HepG2 (cell line): Measurements from ENCODE around the gene LSS. TPM values are rescaled to one million over a fixed set of nuclear protein-coding genes. Genes with fewer than 3 reads are reported as not detected.

Source experiments
- ATF3 ChIP-seq: sonication (generic); formaldehyde crosslinking; IDR thresholded peaks from 2 replicates; pipeline ENCODE4 v1.4.0; 2020; ENCODE audit warnings: missing genetic modification reagents
- ATF7-NPFF ChIP-seq: sonication (generic); formaldehyde crosslinking; IDR thresholded peaks from 2 replicates; pipeline ENCODE4 v1.8.1; 2023; ENCODE audit warnings: mild to moderate bottlenecking, low read depth, missing genetic modification reagents, moderate library complexity
- GLI4 ChIP-seq: sonication (generic); formaldehyde crosslinking; IDR thresholded peaks from 2 replicates; pipeline ENCODE4 v1.5.1; 2020; ENCODE audit warnings: missing genetic modification reagents, mild to moderate bottlenecking, moderate library complexity, borderline replicate concordance
- HNRNPK ChIP-seq: fragments of 200-400 bp; formaldehyde crosslinking; IDR thresholded peaks from 2 replicates; pipeline ENCODE4 v1.6.1; 2018; ENCODE audit warnings: low read length, low read depth, moderate library complexity, mild to moderate bottlenecking; ENCODE audit not compliant: poor library complexity, severe bottlenecking
- LBX2 ChIP-seq: sonication (generic); formaldehyde crosslinking; IDR thresholded peaks from 2 replicates; pipeline ENCODE4 v1.5.0; 2020; ENCODE audit warnings: missing genetic modification reagents, mild to moderate bottlenecking, borderline replicate concordance
- RBFOX2 ChIP-seq: fragments of 200-400 bp; formaldehyde crosslinking; IDR thresholded peaks from 2 replicates; pipeline ENCODE4 v1.6.1; 2017; ENCODE audit warnings: low read depth, mild to moderate bottlenecking, low read length
- SIX1 ChIP-seq: sonication (generic); formaldehyde crosslinking; IDR thresholded peaks from 2 replicates; pipeline ENCODE4 v1.4.0; 2020; ENCODE audit warnings: missing genetic modification reagents, borderline replicate concordance
- SP2 ChIP-seq: sonication (generic); formaldehyde crosslinking; IDR thresholded peaks from 2 replicates; pipeline ENCODE4 v1.5.1; 2020; ENCODE audit warnings: mild to moderate bottlenecking, missing genetic modification reagents
- STAG1 ChIP-seq: sonication (generic); formaldehyde crosslinking; IDR thresholded peaks from 2 replicates; pipeline ENCODE4 v1.4.0; 2020; ENCODE audit warnings: missing genetic modification reagents
- ZNF160 ChIP-seq: sonication (generic); formaldehyde crosslinking; IDR thresholded peaks from 2 replicates; pipeline ENCODE4 v1.8.0; 2022; ENCODE audit warnings: mild to moderate bottlenecking, inconsistent platforms, missing genetic modification reagents
- ZNF350 ChIP-seq: sonication (generic); formaldehyde crosslinking; IDR thresholded peaks from 2 replicates; pipeline ENCODE4 v1.4.0; 2020; ENCODE audit warnings: mild to moderate bottlenecking, low read depth, missing genetic modification reagents, borderline replicate concordance
- ZSCAN21 ChIP-seq: sonication (generic); formaldehyde crosslinking; IDR thresholded peaks from 2 replicates; pipeline ENCODE4 v1.8.0; 2022; ENCODE audit warnings: mild to moderate bottlenecking, missing genetic modification reagents, moderate library complexity, borderline replicate concordance
- polyA plus RNA-seq, 8 experiments: library from polyadenylated mRNA; depleted of rRNA in 3 of 8; stranded (reverse) in 7 of 8; unstranded in 1 of 8; fragments of >200 nt; fragmentation: Illumina TruSeq in 4 of 8; extraction: Trizol in 4 of 8; gene quantifications; 2 replicates each; pipeline versions ENCODE4 v1.2.1 to v1.2.3, GENCODE V29; 2011 to 2016; ENCODE audit warnings: low read depth in 4 of 8, missing spikeins in 1 of 8, mixed read lengths in 1 of 8; ENCODE audit not compliant: insufficient read depth in 1 of 8
- total RNA-seq, 5 experiments: library from RNA; depleted of rRNA; stranded (reverse); fragments of >200 nt; fragmentation: Illumina TruSeq; extraction: Trizol; gene quantifications; 2 replicates each; pipeline ENCODE4 v1.2.3, GENCODE V29; 2016; ENCODE audit warnings: low read depth in 1 of 5
- TF ChIP-seq, protein P1 (sequence below): sonication (generic); formaldehyde crosslinking; IDR thresholded peaks from 2 replicates; pipeline ENCODE4 v1.5.1; 2020; ENCODE audit warnings: missing genetic modification reagents, mild to moderate bottlenecking, borderline replicate concordance
- TF ChIP-seq, protein P2 (sequence below): sonication (generic); formaldehyde crosslinking; IDR thresholded peaks from 2 replicates; pipeline ENCODE4 v1.4.0; 2020; ENCODE audit warnings: mild to moderate bottlenecking, missing genetic modification reagents
- TF ChIP-seq, protein P3 (sequence below): sonication (generic); formaldehyde crosslinking; IDR thresholded peaks from 2 replicates; pipeline ENCODE4 v1.8.1; 2023; ENCODE audit warnings: mild to moderate bottlenecking, inconsistent platforms, moderate library complexity, missing genetic modification reagents, borderline replicate concordance
- TF ChIP-seq, protein P4 (sequence below): sonication (generic); formaldehyde crosslinking; IDR thresholded peaks from 2 replicates; pipeline ENCODE4 v1.5.1; 2020; ENCODE audit warnings: missing genetic modification reagents, mild to moderate bottlenecking, borderline replicate concordance
- TF ChIP-seq, protein P5 (sequence below): sonication (generic); formaldehyde crosslinking; IDR thresholded peaks from 2 replicates; pipeline ENCODE4 v1.4.0; 2020; ENCODE audit warnings: missing genetic modification reagents
- TF ChIP-seq, protein P6 (sequence below): sonication (generic); formaldehyde crosslinking; IDR thresholded peaks from 2 replicates; pipeline ENCODE4 v1.5.1; 2020; ENCODE audit warnings: missing genetic modification reagents, mild to moderate bottlenecking, borderline replicate concordance

The LSS gene
- total and polyA plus RNA-seq, 2 of the 13 experiments (the other 11 are each of a cell fraction or from before 2014, with no cell fraction given), result 72.6 to 113 TPM

- TF ChIP-seq ATF7-NPFF (peak; percentile 65; the same call in 1 of the 2 replicates), SIX1 (CRISPR knock-in tag) (no peak), HNRNPK (peak; percentile 56), ZNF160 (CRISPR knock-in tag) (no peak), ZSCAN21 (CRISPR knock-in tag) (no peak), GLI4 (CRISPR knock-in tag) (no peak), RBFOX2 (peak; percentile 58; the same call in 1 of the 2 replicates), STAG1 (CRISPR knock-in tag) (no peak), ZNF350 (CRISPR knock-in tag) (no peak), ATF3 (no peak), SP2 (no peak), LBX2 (CRISPR knock-in tag) (no peak)
- TF ChIP-seq, protein P1, sequence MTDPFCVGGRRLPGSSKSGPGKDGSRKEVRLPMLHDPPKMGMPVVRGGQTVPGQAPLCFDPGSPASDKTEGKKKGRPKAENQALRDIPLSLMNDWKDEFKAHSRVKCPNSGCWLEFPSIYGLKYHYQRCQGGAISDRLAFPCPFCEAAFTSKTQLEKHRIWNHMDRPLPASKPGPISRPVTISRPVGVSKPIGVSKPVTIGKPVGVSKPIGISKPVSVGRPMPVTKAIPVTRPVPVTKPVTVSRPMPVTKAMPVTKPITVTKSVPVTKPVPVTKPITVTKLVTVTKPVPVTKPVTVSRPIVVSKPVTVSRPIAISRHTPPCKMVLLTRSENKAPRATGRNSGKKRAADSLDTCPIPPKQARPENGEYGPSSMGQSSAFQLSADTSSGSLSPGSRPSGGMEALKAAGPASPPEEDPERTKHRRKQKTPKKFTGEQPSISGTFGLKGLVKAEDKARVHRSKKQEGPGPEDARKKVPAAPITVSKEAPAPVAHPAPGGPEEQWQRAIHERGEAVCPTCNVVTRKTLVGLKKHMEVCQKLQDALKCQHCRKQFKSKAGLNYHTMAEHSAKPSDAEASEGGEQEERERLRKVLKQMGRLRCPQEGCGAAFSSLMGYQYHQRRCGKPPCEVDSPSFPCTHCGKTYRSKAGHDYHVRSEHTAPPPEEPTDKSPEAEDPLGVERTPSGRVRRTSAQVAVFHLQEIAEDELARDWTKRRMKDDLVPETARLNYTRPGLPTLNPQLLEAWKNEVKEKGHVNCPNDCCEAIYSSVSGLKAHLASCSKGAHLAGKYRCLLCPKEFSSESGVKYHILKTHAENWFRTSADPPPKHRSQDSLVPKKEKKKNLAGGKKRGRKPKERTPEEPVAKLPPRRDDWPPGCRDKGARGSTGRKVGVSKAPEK (CRISPR knock-in tag), result no peak
- TF ChIP-seq, protein P2, sequence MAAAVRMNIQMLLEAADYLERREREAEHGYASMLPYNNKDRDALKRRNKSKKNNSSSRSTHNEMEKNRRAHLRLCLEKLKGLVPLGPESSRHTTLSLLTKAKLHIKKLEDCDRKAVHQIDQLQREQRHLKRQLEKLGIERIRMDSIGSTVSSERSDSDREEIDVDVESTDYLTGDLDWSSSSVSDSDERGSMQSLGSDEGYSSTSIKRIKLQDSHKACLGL (CRISPR knock-in tag), result no peak
- TF ChIP-seq, protein P3, sequence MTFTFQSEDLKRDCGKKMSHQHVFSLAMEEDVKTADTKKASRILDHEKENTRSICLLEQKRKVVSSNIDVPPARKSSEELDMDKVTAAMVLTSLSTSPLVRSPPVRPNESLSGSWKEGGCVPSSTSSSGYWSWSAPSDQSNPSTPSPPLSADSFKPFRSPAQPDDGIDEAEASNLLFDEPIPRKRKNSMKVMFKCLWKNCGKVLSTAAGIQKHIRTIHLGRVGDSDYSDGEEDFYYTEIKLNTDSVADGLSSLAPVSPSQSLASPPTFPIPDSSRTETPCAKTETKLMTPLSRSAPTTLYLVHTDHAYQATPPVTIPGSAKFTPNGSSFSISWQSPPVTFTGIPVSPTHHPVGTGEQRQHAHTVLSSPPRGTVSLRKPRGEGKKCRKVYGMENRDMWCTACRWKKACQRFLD (CRISPR knock-in tag), result 0 out of 2 replicates have a peak, but pooled peaks have one; percentile 63
- TF ChIP-seq, protein P4, sequence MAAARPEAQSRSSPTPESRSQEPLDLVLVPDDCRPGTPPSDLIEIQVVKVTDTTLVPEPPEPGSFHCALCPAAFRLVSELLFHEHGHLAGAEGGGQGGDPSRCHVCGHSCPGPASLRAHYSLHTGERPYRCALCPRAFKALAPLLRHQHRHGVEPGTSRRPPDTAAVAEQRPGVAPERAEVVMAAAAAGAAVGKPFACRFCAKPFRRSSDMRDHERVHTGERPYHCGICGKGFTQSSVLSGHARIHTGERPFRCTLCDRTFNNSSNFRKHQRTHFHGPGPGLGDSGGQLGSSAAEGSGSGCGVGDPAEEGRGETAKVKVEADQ (CRISPR knock-in tag), result no peak
- TF ChIP-seq, protein P5, sequence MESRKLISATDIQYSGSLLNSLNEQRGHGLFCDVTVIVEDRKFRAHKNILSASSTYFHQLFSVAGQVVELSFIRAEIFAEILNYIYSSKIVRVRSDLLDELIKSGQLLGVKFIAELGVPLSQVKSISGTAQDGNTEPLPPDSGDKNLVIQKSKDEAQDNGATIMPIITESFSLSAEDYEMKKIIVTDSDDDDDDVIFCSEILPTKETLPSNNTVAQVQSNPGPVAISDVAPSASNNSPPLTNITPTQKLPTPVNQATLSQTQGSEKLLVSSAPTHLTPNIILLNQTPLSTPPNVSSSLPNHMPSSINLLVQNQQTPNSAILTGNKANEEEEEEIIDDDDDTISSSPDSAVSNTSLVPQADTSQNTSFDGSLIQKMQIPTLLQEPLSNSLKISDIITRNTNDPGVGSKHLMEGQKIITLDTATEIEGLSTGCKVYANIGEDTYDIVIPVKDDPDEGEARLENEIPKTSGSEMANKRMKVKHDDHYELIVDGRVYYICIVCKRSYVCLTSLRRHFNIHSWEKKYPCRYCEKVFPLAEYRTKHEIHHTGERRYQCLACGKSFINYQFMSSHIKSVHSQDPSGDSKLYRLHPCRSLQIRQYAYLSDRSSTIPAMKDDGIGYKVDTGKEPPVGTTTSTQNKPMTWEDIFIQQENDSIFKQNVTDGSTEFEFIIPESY (CRISPR knock-in tag), result no peak
- TF ChIP-seq, protein P6, sequence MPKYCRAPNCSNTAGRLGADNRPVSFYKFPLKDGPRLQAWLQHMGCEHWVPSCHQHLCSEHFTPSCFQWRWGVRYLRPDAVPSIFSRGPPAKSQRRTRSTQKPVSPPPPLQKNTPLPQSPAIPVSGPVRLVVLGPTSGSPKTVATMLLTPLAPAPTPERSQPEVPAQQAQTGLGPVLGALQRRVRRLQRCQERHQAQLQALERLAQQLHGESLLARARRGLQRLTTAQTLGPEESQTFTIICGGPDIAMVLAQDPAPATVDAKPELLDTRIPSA (CRISPR knock-in tag), result no peak
These were observed 754 bp upstream of the LSS start (continued) for GRCh38 chr21:46229133-46229922.
